Measurements from ENCODE around the gene SDK1.

DNA sequence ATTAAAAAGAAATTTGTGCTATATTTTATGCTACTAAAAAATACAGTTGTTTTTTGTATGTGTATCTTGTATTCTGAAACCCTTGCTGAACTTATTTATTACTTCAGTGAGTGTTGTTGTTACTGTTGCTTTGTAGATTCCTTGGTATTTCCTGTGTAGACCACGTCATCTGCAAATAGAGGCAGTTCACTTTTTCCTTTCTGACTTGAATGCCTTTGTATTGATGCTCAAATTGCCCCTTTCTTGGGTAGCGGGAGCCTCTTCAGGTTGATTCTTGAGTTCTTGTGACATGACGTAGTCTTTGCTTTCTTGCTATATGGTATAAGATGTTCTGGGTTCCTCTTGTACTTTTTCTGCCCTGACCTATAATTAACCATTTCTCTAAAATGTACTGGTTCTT is 504.1 kb downstream of the SDK1 start:
- TF ChIP-seq, protein P1, sequence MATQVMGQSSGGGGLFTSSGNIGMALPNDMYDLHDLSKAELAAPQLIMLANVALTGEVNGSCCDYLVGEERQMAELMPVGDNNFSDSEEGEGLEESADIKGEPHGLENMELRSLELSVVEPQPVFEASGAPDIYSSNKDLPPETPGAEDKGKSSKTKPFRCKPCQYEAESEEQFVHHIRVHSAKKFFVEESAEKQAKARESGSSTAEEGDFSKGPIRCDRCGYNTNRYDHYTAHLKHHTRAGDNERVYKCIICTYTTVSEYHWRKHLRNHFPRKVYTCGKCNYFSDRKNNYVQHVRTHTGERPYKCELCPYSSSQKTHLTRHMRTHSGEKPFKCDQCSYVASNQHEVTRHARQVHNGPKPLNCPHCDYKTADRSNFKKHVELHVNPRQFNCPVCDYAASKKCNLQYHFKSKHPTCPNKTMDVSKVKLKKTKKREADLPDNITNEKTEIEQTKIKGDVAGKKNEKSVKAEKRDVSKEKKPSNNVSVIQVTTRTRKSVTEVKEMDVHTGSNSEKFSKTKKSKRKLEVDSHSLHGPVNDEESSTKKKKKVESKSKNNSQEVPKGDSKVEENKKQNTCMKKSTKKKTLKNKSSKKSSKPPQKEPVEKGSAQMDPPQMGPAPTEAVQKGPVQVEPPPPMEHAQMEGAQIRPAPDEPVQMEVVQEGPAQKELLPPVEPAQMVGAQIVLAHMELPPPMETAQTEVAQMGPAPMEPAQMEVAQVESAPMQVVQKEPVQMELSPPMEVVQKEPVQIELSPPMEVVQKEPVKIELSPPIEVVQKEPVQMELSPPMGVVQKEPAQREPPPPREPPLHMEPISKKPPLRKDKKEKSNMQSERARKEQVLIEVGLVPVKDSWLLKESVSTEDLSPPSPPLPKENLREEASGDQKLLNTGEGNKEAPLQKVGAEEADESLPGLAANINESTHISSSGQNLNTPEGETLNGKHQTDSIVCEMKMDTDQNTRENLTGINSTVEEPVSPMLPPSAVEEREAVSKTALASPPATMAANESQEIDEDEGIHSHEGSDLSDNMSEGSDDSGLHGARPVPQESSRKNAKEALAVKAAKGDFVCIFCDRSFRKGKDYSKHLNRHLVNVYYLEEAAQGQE (IDR thresholded peaks at IDR 0.05) = no peak
- TF ChIP-seq, protein P2, sequence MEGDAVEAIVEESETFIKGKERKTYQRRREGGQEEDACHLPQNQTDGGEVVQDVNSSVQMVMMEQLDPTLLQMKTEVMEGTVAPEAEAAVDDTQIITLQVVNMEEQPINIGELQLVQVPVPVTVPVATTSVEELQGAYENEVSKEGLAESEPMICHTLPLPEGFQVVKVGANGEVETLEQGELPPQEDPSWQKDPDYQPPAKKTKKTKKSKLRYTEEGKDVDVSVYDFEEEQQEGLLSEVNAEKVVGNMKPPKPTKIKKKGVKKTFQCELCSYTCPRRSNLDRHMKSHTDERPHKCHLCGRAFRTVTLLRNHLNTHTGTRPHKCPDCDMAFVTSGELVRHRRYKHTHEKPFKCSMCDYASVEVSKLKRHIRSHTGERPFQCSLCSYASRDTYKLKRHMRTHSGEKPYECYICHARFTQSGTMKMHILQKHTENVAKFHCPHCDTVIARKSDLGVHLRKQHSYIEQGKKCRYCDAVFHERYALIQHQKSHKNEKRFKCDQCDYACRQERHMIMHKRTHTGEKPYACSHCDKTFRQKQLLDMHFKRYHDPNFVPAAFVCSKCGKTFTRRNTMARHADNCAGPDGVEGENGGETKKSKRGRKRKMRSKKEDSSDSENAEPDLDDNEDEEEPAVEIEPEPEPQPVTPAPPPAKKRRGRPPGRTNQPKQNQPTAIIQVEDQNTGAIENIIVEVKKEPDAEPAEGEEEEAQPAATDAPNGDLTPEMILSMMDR (IDR thresholded peaks at IDR 0.05; ENCODE audit: low read depth, low read length, missing input control) = no peak
- TF ChIP-seq, protein P3, sequence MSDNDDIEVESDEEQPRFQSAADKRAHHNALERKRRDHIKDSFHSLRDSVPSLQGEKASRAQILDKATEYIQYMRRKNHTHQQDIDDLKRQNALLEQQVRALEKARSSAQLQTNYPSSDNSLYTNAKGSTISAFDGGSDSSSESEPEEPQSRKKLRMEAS (IDR thresholded peaks at IDR 0.05) = no peak
- TF ChIP-seq JUND (IDR thresholded peaks at IDR 0.05) (no peak), TAF1 (conservative IDR thresholded peaks at IDR 0.05) (no peak)

Data from liver (tissue), 3 donors.